Activated CD4-positive, CD25-positive, alpha-beta regulatory T cell treated with anti-CD3 and anti-CD28 coated beads, Interleukin-2, amount 50 U/mL, for 16 hours (primary cell): Measurements from ENCODE around the gene ITGAL.
"Not testable (repeated sequence)": the region's sequence is repeated elsewhere in the genome, so short reads cannot be mapped to it uniquely, and the experiment has no call there.

ENCODE experiments used
- DNase-seq: peaks from one replicate; pipeline ENCODE4 v3.0.0-alpha.2; 2020; ENCODE audit warnings: low read depth, low spot score

The ITGAL gene

GRCh38 chr16:30491744-30492308 is 19.3 kb downstream of the ITGAL start:
- no peak for DNase-seq

DNA sequence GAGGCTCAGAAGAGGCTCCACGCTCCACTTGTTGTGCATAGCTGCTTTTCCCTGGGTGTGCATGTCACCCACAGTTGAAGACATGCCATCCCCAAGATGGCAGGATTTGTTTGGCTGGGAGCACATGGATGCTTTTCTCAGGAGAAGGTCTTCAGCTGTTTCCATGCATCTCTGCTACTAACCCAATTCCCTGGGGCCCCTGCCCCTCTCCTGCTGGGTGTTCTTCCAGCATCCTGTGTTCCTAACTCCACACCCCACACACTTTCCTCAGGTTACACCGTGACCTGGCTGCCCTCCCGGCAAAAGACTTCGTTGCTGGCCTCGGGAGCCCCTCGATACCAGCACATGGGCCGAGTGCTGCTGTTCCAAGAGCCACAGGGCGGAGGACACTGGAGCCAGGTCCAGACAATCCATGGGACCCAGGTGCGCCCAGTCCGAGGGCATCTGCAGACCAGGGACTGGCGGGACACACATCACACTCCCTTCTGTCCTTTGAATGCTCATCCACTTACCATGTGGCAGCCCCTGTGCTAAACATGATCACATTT is 21.5 kb downstream of the ITGAL start:
- no peak for DNase-seq

- no peak for DNase-seq
Observed at GRCh38 chr16:30494709-30495108, 22.2 kb downstream of the ITGAL start.

- no peak for DNase-seq
Observed at GRCh38 chr16:30499284-30499683, 26.7 kb downstream of the ITGAL start.

DNA sequence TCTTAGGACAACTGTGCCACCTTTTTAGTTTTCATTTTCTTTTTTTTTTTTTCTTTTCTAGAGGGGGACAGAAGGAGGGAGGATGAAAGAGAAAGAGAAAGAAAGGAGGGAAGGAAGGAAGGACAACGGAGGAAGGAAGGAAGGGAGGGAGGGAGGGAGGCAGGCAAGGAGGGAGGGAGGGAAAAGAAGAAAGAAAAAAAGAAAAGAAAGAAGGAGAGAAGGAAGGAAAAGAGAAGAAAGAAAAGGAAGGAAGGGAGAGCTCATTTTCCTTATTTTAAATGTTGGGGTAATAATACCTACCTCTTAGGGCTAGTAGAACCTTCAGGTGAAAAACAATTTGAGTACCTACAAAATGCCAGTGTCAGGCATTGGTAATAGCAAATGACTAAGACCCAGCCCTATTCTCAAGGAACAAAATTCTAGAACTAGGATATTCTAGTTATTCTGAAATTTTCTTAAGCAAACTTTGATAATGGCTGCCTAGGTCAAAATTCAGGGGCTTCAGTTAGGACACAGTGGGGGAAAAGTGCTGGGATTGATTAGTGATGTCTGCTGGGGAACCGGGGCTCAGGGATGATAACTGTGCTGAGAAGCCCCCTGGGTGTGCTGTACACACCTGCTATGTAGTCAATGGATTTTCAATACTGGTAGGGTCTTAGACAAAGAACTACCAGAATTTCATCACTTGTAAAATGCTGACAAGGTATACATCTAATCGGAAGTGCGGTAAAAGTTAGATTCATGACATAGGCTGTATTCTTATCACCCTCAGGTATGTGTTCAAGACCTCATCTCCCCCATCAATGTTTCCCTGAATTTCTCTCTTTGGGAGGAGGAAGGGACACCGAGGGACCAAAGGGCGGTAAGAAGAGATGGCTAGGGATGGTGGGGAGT is 31.1 kb downstream of the ITGAL start:
- DNase-seq = no peak

DNA sequence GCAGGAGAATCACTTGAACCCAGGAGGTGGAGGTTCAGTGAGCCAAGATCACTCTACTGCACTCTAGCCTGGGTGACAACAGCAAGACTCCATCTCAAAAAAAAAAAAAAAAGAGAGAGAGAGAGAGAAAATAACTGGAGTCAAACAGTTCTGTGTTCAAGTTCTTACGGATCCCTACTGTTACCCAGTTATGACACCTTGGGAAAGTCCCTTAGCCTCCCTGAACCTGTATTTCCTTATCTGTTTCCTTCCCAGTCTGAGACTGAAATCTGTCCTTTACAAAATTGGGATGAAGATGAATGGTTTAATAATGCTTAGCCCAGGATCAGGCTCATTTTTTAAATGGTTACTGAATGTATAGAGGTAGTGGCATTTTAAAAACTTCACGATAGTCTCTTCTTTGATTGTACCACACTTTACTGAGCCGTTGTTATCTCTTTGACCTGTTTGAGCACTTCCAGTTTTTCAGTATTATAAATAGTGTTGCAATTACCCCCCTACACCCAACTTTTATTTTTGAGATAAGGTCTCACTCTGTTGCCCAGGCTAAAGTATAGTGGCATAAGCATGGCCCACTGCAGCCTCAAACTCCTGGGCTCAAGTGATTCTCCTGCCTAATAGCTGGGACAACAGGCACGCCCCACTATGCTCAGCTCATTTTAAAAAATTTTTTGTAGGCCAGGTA is 36.7 kb downstream of the ITGAL start:
- no peak for DNase-seq

DNA sequence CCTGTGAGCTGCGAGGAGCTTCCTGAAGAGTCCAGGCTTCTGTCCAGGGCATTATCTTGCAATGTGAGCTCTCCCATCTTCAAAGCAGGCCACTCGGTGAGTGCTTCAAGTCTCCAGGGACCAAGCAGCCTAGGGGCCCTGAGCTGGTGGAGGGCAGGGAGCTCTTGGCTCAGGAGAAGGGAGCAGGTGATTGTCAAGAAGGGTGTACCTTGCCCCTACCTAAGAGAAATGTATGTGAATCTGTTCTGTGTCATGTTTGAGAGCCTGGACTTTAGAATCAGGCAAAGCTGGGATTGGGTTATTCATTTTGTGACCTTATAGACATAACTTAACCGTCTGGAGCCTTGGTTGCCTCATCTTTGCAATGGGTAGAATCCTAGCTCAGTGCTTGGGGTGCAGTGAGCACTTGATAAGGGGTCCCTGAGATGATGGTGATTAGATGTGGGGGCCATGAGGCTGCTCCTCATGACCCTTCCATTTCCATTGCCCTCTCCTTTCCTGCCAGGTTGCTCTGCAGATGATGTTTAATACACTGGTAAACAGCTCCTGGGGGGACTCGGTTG is 37.9 kb downstream of the ITGAL start:
- no peak for DNase-seq

GRCh38 chr16:30511509-30511908 is 39.0 kb downstream of the ITGAL start:
- no peak for DNase-seq

DNA sequence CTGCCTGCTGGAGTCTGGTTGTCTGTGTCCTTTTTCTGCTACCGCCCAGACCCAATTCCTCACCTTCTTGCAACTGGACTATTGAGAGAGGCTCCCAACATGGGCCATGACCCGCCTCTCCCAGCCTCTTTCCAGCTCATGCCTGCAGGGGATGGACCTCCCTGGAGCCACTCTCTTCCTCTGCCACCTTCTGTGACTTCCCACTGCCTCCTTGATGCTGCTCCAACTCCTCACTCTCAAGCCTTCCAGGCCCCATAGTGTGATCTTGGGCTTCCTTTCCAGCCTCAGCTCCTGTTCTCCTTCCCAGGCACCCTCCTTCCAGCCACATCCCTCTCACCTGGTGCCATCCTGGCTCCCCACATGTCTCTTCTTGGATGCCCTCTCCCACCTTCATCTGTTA is 42.7 kb downstream of the ITGAL start:
- DNase-seq = no peak

DNA sequence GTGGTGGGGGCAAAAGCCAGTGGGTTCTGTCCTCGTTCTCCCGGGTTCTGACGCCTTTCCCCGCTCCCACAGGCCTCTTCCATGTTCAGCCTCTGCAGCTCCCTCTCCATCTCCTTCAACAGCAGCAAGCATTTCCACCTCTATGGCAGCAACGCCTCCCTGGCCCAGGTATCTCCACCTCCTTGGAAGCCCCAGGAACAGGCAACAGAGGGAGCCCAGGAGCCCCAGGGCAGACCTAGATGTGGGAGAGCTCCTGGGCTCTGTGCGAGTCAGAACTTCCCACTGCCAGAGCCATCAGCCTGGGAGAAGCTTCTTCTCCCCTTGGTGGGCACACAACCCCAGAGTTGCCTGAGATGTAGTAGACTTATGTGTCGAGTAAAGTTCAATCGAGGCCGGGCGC is 46.0 kb downstream of the ITGAL start:
- DNase-seq = no peak

DNA sequence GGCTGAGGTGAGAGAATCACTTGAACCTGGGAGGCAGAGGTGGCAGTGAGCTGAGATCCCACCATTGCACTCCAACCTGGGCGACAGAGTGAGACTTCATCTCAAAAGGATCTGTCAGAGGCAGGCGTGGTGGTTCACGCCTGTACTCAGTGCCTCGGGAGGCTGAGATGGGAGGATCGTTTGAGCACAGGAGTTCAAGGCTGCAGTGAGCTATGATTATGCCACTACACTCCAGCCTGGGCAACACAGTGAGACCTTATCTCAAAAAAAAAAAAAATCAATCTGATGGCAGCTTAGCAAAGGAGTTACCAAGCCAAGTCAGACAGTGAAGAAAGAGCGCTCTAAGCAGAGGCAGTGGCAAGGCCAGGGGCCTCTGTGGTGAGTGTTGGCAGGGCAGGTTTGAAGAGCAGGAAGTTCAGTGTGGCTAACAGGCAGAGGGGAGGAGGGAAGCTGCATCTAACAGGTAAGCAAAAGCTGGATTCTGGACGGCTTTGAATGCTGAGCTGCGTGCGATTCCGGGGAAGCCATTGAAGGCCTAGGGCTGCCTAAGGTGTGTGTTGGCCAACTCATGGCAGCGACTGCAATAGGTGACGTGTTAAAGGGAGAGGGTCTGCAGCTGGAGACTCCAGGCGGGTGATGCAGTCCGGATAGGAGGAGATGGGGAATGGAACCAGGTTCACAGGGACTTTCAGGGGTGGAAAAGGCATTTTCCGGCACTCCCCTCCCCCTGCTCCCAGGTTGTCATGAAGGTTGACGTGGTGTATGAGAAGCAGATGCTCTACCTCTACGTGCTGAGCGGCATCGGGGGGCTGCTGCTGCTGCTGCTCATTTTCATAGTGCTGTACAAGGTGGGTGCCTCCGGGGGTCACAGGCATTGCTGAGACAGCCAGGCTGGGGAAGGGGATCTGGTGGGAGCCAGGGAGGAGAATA is 46.8 kb downstream of the ITGAL start:
- DNase-seq = no peak

GRCh38 chr16:30521476-30521872 is 48.9 kb downstream of the ITGAL start:
- no peak for DNase-seq

DNA sequence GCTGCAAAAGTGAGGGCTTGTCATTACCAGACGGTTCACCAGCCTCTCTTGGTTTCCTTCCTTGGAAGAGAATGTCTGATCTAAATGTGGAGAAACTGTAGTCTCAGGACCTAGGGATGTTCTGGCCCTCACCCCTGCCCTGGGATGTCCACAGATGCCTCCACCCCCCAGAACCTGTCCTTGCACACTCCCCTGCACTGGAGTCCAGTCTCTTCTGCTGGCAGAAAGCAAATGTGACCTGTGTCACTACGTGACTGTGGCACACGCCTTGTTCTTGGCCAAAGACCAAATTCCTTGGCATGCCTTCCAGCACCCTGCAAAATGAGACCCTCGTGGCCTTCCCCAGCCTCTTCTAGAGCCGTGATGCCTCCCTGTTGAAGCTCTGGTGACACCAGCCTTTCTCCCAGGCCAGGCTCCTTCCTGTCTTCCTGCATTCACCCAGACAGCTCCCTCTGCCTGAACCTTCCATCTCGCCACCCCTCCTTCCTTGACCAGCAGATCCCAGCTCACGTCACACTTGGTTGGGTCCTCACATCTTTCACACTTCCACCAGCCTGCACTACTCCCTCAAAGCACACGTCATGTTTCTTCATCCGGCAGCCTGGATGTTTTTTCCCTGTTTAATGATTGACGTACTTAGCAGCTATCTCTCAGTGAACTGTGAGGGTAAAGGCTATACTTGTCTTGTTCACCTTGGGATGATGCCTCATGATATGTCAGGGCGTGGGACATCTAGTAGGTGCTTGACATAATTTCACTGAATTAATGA is 49.5 kb downstream of the ITGAL start:
- no peak for DNase-seq

GRCh38 chr16:30522702-30523463 is 50.3 kb downstream of the ITGAL start:
- not testable (repeated sequence) for DNase-seq

DNA sequence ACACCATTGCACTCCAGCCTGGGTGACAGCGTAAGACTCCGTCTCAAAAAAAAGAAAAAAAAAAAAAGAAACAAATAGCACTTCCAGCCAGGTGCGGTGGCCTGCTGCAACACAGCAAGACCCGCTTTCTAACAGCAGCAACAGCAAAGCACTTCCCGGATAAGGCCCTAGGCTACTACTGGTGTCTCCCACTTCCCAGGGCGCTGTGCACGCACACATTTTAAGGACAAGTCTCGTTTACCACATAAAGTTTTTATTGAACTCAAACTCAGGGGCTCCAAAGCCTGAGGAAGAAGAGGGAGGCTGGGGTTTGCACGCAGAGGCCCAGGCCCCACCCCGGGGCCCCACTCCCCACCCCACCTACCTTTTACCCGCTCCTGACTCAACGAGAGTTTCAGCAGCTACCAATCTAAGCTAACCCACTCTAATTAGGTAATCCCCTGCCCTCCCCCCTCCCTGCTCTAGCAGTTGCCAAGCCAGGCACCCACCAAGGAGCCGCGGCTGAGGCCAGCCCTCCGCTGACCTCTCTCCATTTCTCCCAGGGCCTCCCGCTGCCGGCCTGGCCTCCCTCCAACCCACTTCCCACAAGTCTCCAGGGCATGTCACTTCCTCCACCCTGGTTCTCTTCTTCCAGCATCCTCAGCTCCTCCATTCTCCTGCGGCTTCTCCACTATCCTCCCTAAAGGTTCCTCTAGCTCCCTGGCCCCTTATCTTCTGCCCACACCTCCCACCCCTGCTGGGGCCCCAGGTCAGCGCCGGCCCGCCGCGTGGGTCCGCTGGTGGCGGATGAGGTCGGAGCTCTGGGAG is 51.4 kb downstream of the ITGAL start:
- DNase-seq = no peak

DNA sequence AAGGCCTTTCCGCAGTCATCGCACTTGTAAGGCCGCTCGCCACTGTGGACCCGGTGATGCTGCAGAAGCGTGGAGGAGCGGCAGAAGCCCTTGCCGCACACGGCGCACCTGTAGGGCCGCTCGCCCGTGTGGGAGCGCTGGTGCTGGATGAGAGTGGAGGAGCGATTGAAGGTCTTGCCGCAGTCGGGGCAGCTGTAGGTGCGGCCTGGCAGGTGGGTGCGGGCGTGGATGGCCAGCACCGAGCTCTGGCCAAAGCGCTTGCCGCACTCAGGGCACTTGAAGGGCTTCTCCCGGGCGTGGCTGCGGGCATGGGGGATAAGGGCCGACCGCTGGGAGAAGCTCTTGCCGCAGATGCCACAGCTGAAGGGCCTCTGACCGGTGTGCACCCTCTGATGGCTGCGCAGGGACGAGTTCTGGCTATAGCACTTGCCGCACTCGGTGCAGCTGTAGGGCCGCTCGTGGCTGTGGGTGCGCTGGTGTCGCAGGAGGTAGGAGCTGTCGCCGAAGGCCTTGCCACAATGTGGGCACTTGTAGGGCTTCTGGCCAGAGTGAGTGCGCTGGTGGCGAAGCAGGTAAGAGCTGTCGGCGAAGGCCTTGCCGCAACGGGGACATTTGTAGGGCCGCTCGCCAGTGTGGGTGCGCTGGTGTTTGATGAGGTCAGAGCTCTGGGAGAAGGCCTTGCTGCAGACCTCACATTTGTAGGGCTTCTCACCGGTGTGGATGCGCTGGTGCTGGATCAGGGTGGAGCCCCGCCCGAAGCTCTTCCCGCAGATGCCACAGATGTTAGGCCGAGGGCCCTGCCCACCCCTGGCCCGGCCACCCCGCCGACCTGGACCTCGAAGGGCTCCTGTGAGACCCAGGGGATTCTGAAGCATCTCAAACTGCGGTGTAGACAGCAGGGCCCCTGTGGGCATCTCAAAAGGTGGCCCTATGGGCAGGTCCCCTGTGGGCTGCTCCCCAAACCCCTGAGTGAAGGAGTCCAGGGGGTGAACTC is 52.3 kb downstream of the ITGAL start:
- DNase-seq = no peak

DNA sequence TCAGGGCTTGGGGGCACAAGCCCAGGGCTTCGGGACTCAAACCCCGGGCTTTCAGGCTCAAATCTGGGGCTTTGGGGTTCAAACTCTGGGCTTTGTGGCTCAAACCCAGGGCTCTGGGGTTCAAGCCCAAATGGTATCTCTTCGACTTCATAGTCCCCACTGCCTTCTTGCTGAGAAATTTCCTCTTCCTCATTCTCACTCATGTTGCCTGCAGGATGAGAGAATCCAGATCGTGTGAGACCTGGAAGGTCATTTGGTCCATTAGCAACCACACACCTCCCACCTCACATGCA is 53.2 kb downstream of the ITGAL start:
- DNase-seq = no peak
